ENCODE results near the gene S1PR5. TPM values are rescaled to one million over a fixed set of nuclear protein-coding genes. Genes with fewer than 3 reads are reported as not detected.

Gene S1PR5
- total RNA-seq, 1 donor from 2014 or later = not detected

- no peak for DNase-seq (ENCODE audit: low read depth)
- TF ChIP-seq, protein P1, sequence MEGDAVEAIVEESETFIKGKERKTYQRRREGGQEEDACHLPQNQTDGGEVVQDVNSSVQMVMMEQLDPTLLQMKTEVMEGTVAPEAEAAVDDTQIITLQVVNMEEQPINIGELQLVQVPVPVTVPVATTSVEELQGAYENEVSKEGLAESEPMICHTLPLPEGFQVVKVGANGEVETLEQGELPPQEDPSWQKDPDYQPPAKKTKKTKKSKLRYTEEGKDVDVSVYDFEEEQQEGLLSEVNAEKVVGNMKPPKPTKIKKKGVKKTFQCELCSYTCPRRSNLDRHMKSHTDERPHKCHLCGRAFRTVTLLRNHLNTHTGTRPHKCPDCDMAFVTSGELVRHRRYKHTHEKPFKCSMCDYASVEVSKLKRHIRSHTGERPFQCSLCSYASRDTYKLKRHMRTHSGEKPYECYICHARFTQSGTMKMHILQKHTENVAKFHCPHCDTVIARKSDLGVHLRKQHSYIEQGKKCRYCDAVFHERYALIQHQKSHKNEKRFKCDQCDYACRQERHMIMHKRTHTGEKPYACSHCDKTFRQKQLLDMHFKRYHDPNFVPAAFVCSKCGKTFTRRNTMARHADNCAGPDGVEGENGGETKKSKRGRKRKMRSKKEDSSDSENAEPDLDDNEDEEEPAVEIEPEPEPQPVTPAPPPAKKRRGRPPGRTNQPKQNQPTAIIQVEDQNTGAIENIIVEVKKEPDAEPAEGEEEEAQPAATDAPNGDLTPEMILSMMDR (conservative IDR thresholded peaks at IDR 0.05; ENCODE audit: low read depth, low read length) = no peak
- H3K4me3 ChIP-seq (ENCODE audit: low read depth, low read length) = no peak overlapping the region
These were observed 2.8 kb downstream of the S1PR5 start for GRCh38 chr19:10514211-10515145.

DNA sequence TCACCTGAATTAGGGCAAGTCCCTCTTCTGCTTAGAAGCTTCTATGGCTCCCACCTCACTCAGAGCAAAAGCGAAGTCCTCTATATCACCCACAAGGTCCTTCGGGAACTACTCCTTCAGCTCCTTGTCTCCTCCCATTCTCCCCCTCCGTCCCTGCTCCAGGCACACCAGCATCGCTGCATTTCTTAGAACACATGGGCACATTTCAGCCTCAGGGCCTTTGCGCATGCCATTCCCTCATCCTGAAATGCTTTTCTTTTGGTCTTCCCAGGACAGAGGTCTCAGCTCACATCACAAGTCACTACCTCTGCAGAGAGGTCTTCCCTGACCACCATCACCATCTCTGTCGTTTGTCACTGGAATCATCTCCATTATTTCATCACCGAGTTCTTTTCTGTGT lies 4.0 kb downstream of the S1PR5 start:
- TF ChIP-seq, protein P1 (conservative IDR thresholded peaks at IDR 0.05; ENCODE audit: low read depth, low read length) = no peak
- no peak for DNase-seq (ENCODE audit: low read depth)
- H3K4me3 ChIP-seq (ENCODE audit: low read depth, low read length) = no peak overlapping the region

- no peak overlapping the region for H3K4me3 ChIP-seq (ENCODE audit: low read depth, low read length)
- no peak for DNase-seq (ENCODE audit: low read depth)
These were observed 6.9 kb downstream of the S1PR5 start for GRCh38 chr19:10510301-10510802.

GRCh38 chr19:10508707-10509106 lies 8.5 kb downstream of the S1PR5 start:
- no peak overlapping the region for H3K4me3 ChIP-seq (ENCODE audit: low read depth, low read length)
- TF ChIP-seq, protein P1 (conservative IDR thresholded peaks at IDR 0.05; ENCODE audit: low read depth, low read length) = no peak
- no peak for DNase-seq (ENCODE audit: low read depth)

More at GRCh38 chr19:10510301-10510802, 6.9 kb downstream of the S1PR5 start:
- TF ChIP-seq, protein P1 (conservative IDR thresholded peaks at IDR 0.05; ENCODE audit: low read depth, low read length) = peak; percentile 74

DNA sequence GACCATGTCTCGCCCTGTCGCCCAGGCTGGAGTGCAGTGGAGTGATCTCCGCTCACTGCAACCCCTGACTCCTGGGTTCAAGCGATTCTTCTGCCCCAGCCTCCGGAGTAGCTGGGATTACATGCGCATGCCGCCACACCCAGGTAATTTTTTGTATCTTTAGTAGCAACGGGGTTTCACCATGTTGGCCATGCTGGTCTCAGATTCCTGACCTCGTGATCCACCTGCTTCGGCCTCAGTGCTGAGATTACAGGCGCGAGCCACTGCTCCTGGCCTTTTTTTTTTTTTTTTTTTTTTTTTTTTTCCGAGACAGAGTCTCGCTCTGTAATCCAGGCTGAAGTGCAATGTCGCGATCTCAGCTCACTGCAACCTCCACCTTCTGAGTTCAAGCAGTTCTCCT lies 9.2 kb downstream of the S1PR5 start:
- TF ChIP-seq, protein P1 (conservative IDR thresholded peaks at IDR 0.05; ENCODE audit: low read depth, low read length) = no peak
- no peak for DNase-seq (ENCODE audit: low read depth)
- H3K4me3 ChIP-seq (ENCODE audit: low read depth, low read length) = no peak overlapping the region

- TF ChIP-seq, protein P1 (conservative IDR thresholded peaks at IDR 0.05; ENCODE audit: low read depth, low read length) = peak; percentile 80
- no peak for DNase-seq (ENCODE audit: low read depth)
- no peak overlapping the region for H3K4me3 ChIP-seq (ENCODE audit: low read depth, low read length)
These were observed 11.5 kb downstream of the S1PR5 start for GRCh38 chr19:10505583-10506229.
